GM19238 (cell line): ENCODE results near the gene KIFAP3.

Experiments used
- DNase-seq: peaks from one replicate; pipeline ENCODE4 v3.0.0; 2011; ENCODE audit warnings: low spot score; ENCODE audit not compliant: insufficient read length

Gene KIFAP3

DNA sequence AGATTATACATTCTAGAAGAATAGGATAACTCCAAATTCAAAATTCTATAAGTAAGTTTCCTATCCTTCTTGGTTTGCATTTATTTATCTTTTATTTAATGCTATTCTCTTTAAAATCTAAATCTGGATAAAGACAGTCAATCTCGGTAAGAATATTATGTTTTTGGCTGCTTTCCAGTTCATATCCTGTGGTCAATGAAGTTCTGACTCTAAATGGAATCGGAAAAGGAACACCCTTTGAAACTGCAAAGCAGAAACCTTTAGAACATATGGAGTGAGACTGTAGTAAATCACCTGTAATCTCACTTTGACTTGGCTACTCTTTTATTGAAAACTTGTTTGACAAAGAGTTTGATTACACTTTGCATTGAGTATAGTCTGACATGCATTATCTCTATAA lies 85.2 kb downstream of the KIFAP3 start:
- no peak for DNase-seq

DNA sequence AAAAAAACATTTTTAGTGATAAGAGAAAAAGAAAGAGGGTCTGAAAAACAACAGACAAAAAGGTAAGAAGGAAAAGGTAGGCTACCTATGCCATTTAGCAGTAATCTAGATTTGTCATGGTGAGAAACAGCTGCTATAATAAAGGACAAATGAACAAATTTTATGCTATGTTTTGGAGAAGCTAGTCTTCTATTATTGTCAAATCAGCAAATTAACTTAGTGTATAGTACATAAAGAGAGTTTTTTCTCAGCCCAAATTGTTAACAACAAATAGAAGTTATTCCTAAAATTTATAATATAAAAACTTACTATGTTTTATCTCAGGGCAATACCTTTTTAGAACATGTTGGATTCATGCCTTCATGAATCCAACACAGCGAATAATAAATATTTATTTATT lies 88.7 kb downstream of the KIFAP3 start:
- no peak for DNase-seq

DNA sequence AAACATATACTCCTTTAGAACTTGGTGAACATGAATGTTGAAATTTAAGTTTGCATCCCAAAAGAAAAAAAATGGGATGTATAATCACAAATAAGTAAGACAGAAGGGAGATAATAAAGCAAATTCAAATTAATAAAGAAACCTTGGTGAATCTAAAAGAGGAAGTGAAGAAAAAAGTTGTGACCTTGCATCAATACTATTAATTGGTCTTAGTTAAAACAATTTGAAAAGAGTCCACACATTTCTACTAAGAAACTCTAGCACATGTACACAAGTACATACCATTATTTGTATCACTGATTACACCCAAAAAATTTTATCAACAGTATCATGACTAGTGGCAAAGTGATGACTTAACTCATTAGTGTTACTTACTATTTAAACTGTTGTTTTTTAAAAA lies 100.4 kb downstream of the KIFAP3 start:
- DNase-seq: no peak

DNA sequence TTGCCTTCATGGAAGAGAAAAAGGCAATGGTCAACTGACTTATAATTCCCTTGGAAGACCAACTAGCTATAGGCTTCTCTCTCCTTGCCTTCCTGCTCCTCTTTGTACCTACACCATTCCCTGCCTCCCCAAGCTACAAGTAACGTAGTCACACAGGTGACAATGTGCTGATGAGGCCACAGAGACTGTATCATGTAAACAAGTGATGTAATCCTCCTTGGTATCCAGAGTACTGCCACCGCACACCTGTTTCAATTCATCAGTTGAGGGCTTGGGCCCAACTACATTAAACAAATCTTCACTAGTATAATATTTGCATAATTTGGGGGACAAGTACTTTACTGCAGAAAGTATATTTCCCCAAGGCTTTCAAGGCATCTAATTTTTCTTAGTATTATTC lies 104.4 kb downstream of the KIFAP3 start:
- no peak for DNase-seq

DNA sequence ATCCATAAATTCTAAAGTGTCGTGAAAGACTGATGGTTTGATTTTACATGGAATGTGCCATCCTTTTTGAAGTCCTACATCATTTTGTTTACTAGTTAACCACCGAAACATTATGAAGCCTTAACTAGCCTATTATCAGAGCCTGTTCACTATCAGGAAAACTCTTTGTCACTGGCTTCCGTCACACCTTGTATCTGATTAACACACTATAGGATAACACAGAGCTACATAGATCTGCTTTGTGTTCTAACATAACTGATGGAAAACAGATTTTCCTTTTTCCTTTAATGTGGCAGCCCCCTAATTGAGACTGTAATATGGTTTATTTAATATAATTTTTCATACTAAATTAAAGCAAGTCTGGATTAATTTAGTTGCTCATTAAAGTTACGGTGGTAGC lies 106.3 kb downstream of the KIFAP3 start:
- DNase-seq: no peak

DNA sequence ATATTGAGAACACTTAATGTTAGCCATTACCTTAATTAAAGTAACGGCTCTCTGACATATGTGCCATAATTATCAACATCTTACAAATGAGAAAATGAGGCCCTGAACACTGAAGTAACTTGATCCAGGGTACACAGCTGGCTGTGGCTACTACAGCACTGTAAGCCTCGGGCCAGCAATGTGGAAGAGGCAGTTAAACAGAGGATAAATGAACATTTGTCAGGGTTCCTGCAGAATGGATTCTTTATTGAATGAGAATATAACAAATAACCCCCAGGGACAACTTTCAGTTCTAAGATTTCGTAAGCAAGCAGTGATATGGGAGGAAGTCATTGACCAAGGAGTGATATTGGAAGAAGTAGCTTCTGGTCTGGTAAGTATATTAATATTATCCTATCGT lies 110.3 kb downstream of the KIFAP3 start:
- DNase-seq: no peak

DNA sequence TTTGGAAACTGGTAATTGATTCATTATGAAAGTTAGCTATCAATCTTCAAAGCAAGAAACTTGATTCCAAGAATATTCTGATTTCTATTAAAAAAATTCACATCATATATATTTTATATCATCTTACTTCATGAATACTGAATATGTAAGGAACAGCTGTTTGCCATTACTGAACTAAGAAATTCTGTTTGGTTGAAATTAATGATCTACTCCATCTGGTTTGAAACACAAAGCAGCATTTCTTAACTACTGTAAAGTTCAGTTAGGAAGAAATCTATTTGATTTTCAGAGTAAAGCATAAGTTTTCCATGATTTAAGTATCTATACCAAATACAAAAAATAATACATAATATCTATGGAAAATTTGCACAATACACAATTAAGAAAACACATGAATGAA lies 114.8 kb downstream of the KIFAP3 start:
- DNase-seq: no peak

DNA sequence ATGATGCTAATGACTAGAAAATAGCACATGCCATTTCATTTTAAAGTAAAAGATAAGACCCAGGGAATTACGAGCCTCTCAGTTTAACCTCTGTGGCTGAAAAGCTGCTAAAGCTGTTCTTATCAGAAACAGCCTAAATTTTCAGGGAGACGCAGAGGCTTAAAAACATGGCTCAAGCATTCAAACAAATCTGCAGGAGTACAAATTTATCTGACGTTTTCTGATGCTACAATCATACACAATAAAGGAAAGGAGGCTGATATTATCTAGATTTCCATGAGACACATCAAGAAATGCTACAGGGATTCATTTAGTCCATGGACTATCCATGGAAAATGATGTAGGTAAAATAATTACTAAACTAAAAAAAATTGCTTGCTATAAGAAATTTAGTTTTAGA lies 115.5 kb downstream of the KIFAP3 start:
- no peak for DNase-seq

DNA sequence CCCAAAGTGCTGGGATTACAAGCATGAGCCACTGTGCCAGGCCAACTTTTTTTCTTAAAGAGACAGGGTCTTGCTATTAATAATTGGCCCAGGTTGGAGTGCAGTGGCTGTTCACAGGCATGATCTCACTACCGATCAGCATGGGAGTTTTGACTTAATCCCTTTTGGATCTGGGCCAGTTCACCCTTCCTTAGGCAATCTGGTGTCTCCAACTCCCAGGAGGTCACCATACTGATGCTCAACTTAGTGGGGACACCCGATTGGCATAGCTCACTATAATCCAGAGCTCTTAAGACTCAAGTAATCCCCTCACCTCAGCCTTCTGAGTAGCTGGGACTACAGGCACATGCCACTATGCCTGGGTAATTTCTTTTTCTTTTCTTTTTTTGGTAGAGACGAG lies 116.6 kb downstream of the KIFAP3 start:
- no peak for DNase-seq

DNA sequence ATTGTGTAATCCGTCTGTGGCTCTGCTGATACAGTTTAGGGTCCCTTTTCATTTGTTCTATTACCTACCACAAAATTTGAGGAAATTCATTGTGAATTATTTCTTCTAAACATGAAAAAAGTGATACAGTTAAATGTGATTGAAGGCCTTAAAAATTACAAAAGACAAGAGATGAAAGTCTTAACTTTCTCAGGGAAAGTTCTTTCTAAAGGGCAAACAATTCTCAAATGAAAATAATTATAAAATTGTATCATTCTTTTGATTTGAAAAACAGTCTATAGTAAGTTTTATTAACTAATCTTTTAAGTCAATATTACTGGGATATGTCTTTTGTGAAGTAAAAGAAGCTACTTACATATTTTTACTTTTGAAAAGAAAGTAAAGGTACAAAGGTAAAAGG lies 123.4 kb downstream of the KIFAP3 start:
- DNase-seq: no peak

DNA sequence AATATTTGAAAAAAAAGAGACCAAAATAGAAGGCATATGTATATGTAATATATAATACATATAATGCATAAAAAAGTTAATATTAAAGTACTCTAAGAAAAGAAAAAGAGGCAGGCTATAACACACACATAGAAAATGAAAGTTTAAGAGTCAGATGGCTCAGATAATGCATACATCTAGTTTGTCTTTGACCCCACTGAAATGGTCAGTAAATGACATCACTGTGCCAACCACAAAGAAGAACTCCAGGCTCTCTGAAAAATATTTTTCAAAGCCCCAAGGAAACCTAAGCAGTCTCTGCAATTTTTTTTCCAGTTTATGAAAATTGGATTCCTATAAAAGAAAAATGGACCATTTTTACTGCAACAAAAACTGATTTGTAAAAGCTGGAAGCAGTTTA lies 125.4 kb downstream of the KIFAP3 start:
- DNase-seq: no peak

DNA sequence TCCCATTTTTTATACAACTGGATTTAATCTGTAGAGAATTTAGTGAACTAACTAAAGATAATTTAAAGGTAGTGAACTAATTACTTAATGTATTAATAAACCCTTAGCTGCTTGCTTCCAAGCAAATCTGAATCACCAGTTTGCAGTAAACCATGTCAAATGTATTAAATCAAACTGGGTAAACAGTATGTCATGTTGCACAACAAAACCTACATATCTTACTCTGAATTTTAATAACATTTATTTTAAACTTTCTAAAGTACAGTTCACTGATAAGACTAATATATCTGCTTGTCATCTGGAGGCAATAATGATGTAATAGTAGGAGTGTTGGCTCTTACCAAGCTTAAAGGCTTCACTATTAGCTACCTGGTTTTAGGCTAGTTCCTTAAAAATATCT lies 128.3 kb downstream of the KIFAP3 start:
- DNase-seq: no peak

DNA sequence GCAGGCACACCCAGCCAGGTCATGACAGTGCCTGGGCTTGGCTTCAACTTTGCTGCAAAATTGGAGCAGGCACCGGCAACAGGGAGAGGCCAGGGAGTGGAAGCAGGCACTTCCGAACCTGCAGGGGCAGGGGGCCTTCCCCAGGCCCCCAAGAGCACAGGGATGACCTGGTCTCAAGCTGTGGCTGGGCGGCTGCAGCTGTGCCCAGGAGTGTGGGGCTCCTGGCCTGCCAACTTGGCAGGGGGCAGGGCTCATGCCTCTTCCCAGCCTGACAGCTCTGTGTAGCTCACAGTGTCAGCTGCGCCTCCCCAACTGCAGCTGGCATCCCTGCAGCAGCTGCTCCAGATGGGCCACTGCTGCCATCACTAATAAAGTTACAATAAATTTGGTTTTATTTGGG lies 129.3 kb downstream of the KIFAP3 start:
- DNase-seq: no peak

DNA sequence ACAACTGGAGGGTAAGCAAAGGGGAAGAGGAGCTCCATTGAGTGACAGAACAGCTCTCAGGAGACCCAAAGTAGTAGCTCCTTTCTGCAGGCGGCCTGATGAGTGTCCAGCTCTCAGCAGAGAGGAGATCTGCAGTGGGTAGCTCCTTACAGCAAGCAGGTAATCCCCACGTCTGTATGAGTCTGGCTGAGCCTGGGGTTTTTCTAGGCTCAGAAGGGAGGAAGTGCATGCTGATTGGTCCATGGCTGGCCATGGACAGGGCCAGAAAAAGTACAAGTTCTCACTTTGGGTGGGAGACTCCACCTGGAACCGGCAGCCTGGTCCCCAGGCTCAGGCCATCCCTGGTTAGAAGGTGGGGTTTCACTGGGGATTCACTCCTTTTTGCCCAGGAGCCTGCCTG lies 129.9 kb downstream of the KIFAP3 start:
- DNase-seq: no peak

DNA sequence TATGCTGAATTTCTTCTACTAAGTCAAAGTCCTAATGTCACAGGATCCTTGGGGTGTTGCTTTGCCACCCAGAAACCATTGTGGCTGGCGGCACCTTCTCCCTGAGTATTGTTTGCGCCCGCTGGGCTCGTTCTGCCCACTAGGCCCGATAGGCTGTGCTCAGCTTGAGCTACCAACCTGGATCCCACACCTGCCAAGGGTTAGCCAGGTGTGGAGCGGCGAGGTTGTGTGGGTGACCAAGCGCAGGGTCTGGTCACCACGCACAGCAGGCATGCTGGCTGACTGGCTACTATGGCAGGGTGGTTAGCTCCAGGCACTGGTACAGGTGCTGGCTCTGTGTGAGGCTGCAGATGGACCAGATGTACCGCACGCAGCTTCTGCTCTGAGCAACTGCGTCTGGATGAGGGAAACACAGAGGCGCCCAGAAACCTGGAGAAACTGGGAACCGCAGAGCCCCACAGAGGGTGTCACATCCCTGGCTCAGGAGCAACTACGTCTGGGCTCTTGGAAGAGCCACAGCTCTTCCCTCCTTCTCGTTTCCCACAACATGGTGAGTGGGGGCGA lies 130.4 kb downstream of the KIFAP3 start:
- no peak for DNase-seq

DNA sequence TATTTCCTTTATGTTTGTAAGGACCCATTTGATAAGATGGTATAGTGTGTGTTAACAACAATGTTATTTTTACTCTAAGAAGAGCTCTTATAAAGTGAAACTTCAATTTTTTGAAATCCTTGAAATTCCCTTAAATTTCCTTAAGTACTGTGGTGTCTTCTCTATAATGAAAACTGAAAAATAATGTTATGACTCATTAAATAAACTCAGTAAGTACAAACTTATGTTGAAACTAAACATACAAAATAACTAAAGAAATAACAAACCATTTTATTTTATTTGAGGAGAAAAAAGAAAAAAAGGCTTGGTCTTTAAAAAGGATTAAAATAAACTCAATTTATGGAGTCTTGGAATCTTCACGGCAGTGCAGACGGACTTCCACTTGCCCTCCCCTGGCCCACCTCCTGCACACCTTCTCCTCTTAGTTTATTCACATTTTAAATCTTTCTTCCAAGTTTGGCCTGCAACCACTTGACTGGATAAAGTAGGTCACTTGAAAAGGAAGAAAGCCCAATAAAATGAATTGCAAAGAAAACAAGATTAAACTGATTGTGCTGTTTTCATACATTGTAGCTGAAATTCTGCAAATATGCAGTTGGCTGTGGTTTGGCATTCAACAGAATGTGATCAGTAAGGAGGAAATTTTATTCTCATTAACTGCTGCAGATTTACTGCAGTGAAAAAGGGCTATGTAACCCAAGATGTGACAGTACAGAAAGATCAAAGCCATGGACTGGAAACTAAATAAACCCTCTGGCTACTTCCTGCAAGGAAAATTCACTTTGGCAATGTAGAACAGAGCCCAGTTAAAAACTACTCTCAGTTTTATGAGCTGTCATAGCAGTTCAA lies 132.3 kb downstream of the KIFAP3 start:
- no peak for DNase-seq

DNA sequence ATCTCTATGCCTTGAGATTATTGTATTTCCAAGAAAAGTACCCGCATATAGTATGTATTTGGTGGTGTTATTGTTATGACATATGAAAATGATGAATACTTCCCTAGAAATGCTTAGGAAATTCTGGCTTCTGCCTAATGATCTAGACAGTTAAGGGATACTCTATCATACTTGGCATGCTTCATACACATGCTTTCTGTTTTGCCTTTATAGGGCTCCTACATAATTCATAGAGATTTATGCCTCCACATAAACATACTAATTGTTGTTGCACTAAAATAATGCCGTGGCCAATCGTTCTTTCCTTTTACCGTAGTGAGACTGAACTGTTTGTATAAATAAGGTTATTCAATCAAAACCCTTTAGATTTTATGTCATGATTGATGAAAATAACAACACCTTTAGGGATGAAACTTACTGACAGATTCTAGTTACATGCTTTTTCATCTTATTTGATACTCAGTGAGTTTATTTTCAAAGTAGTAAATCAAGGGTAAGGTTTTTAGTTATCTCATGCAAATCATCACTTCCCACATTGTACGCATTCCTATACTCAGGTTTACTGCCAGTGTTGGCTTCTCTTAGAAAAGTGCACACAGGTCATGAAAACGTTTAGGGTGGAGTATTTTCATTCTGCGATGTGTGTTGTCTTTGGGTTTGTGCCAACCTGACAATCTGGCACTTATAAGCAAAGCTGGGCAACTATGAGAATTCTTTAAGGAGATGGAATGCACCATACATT lies 140.3 kb downstream of the KIFAP3 start:
- DNase-seq: no peak

DNA sequence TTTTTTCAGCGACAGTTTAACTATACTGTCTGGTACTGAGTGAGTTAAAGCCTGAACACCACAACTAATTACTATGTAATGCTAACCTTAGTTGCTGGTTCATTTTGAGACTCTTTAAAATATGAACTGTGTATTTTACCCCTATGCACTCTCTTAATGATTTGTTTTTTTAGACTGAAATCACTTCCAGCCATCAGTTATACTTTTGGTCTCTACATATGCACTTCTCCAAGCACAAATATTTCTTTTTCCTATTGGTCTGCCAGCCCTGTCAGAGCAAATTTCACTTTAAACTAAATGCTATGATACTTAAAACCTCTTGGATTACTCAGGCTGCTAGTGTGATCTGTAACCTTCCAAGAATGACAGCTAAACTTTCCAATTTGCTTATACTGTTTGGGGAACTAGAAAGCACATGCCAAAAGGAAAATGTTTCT lies 142.7 kb downstream of the KIFAP3 start:
- DNase-seq: no peak

DNA sequence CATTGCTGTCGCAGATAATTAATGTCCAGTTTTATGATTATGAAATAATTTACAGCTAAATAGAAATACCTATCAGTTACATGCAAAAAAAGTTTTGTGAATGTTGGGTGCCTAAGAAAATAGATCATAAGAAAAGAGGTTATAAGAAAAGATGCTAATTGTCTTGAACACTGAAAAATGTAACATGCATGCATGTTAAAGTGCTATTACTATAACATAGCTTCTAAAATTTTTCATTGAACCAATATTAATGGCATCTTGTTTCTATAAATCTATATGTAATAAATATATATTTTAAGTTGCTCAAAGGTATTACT lies 145.3 kb downstream of the KIFAP3 start:
- no peak for DNase-seq

DNA sequence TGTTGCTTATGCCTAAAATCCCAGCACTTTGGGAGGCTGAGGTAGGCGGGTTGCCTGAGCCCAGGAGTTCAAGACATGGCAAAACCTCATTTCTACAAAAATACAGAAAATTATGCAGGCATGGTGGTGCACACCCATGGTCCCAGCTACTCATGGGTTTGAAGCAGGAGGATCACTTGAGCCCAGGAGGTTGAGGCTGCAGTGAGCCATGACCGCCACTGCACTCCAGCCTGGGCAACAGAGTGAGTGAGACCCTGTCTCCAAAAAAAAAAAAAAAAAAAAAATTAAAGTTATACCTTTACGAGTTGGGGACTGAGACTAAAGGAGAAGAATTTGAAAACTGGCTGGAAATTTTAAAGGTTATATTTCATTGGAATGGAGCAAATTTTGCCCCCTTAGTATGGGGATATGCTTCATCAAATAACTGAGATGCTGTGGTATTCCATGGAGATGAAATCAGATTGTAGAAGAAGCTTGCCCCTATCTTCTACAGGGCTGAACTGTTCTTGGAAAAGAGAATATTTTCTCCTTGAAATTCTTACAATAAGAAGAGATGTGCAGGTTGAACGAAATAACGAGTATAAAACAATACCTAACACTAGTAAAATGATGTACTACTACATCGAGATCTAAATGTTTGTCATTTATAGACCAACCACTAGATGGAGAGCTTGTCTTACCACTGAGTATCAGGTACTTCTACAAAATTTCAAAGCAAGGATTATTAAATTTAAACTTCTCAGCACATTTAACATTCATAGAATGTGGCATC lies 145.9 kb downstream of the KIFAP3 start:
- DNase-seq: no peak

DNA sequence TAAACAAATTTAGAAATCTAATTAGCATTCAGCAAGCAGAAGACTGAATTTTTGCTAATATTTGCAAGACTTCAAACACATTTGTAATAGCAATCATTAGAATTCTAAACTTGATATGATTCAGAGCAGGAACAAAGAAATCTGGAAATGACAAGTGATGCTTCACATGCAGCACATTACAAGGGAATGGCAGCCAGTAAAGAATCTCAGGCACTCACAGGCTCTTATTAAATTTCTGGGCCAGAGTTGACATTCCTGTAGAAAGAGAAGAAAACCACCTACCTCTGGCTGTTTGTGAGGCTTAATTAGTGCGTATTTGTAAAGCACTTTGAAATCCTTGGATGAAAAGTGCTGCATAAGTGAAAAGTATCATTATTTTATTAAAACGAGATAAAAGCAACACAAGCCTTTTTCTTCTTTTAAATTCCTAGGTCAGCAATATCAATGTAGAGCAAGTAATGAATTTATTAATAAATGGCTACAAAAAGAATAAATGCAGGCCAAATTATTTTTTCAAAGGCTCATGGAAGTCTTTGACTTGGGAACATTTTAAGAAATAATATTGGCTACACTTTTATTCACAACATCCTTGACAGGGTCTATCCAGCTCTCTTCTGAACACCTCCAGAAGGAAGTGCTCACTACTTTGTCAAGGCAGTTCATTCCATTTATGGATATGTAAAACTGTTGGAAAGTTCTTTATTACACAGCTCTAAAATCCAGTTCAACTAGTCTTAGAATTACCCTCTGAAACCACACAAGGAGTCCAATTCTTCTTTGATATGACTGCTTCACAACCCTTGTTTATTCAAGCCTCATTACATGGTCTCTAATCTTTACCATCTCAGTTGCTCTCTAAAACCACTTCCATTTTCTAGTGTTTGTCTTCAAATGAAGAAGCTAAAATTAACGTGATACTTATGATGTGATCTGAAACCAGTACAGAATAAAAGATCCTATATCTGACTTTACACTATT lies 148.7 kb downstream of the KIFAP3 start:
- DNase-seq: no peak
